Natural killer cell treated with Interleukin-12 subunit alpha and Interleukin-12 subunit beta and Interleukin-15 and Interleukin-18, amount 100 ng/mL, for 72 hours (primary cell): Measurements from ENCODE around the gene PRSS12. TPM values are rescaled to one million over a fixed set of nuclear protein-coding genes. Genes with fewer than 3 reads are reported as not detected.

Experiments used
- ATAC-seq, 2 donors: fragments of 150-1000 bp; cut with Tn5 transposase in 1 of 2; sonication (Bioruptor Pico), chemical (Tn5 transposase) in 1 of 2; 2 replicates each; pipeline ENCODE4 v1.10.0; 2021
- DNase-seq: peaks from one replicate; pipeline ENCODE4 v3.0.0; 2022; ENCODE audit warnings: low spot score
- H3K27ac Mint-ChIP-seq, 2 donors: 1 replicate in 1 of 2; 2 replicates in 1 of 2; pipeline ENCODE4 v1.8.0; 2022; ENCODE audit warnings: mixed read lengths in 2 of 2, mild to moderate bottlenecking in 1 of 2, moderate library complexity in 1 of 2
- H3K27me3 Mint-ChIP-seq, 2 donors: 1 replicate in 1 of 2; 2 replicates in 1 of 2; pipeline ENCODE4 v1.8.0; 2022; ENCODE audit warnings: mixed read lengths in 2 of 2
- H3K36me3 Mint-ChIP-seq: one replicate; pipeline ENCODE4 v1.8.0; 2022; ENCODE audit warnings: mixed read lengths
- H3K4me1 Mint-ChIP-seq, 2 donors: 1 replicate in 1 of 2; 2 replicates in 1 of 2; pipeline ENCODE4 v1.8.0; 2022; ENCODE audit warnings: low read depth in 2 of 2, mixed read lengths in 2 of 2, mild to moderate bottlenecking in 1 of 2
- H3K4me3 Mint-ChIP-seq: one replicate; pipeline ENCODE4 v1.8.0; 2022; ENCODE audit warnings: mixed read lengths
- H3K9me3 Mint-ChIP-seq: 2 replicates; pipeline ENCODE4 v1.8.0; 2022; ENCODE audit warnings: mixed read lengths
- total RNA-seq, 2 donors: library from RNA; stranded (reverse); gene quantifications; one replicate each; pipeline ENCODE4 v1.2.3, GENCODE V29; 2022

PRSS12 gene
- total RNA-seq, 2 donors from 2014 or later = not detected

DNA sequence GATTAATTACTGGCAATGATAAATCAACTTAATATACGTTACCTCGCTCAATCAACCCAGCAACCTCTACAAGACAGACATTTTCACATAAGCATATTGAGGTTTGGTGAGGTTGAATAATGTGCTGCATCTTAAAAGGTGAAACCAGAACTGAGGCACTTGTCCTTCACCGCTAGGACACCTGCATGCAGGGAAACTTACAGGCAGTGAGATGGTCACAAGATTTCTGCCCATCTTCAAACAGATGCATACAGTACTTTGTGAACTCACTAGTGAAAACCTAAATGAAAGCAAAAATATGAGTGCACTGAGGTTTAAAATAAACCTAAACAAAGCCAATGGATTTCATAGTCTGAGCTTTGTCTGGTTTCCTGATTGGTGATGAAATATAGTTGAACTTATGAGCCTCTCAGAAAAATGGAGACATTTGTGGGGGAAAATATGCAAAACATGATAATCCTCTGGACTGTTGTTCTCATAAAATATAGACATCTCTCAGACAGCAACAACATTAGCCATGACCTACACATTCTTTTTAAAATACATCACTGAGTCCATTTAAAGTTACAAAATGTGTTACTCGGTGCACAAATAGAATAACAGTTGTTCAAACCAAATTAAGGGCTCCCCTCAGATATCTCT lies 20.9 kb upstream of the PRSS12 start:
- Mint-ChIP-seq H3K27ac (no peak overlapping the region), H3K4me1 (no peaks in the 10 kb centered on the region), H3K9me3 (no peaks in the 10 kb centered on the region), H3K4me3 (no peak overlapping the region), H3K36me3 (no peaks in the 10 kb centered on the region), H3K27me3 (peaks cover 0 to 6% of the 10 kb centered on the region in 2 donors)
- no peak for DNase-seq
- ATAC-seq = no peak

DNA sequence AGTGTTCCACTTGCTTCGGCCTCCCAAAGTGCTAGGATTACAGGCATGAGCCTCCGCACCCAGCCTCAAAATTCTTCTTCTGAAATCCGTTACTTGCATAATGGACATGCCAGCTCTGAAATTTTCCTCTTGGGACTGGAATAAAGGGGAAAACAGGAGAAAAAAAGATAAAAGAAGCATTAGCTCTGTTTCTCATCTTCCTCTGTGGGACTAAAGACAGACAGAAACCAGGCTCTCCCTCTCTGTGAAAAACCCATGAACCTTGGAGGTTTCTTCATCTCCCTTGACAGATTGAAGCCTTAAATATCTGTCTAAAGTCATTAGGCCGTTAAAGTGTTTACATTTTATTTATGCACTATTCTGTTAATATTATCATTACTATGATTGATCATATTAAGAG lies 19.4 kb upstream of the PRSS12 start:
- Mint-ChIP-seq H3K4me3 (no peak overlapping the region), H3K36me3 (no peaks in the 10 kb centered on the region), H3K4me1 (no peaks in the 10 kb centered on the region), H3K27me3 (peaks cover 0 to 6% of the 10 kb centered on the region in 2 donors), H3K27ac (no peak overlapping the region), H3K9me3 (no peaks in the 10 kb centered on the region)
- DNase-seq (no peak), ATAC-seq (no peak)

DNA sequence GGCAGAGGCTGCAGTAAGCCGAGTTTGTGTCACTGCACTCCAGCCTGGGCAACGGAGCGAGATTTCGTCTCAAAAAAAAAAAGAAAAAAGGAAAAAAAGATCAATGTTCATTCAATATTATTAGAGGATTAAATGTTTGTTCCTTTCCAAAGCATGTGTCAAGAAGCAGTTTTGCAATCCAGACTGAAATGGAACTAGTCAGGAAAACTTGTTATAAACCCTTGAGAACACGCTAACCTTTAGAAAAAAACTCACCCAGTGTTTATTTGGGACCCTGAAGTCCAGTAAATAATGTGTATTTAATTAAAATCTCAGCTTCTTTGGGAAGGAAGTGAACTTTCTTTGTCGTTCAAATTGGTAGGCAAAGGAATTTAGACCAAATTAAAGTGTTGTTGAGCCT lies 16.4 kb upstream of the PRSS12 start:
- H3K4me1 Mint-ChIP-seq = no peaks in the 10 kb centered on the region
- no peak overlapping the region for H3K27ac Mint-ChIP-seq
- H3K27me3 Mint-ChIP-seq = no peaks in the 10 kb centered on the region
- ATAC-seq = no peak
- DNase-seq = no peak
- no peak overlapping the region for H3K4me3 Mint-ChIP-seq
- H3K9me3 Mint-ChIP-seq = no peaks in the 10 kb centered on the region
- no peaks in the 10 kb centered on the region for H3K36me3 Mint-ChIP-seq

DNA sequence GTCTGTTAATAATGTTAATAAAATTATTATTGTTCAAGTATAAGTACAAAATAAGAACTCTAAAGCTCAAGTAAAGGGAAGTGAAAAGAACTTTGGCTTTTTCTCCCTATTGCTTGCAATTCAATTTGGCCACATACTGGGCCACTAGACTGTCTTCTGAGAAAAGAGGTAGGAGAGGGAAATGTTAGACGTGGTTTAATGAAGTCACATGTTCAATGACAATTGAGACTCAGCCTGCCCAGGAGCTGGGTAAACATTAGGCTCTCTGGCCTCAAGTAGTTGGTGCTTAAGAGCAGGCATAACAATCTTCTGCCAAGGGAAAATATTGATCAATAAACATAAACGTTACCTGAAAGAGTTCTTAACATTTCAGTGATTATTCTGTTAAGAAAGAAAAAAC lies 15.1 kb upstream of the PRSS12 start:
- Mint-ChIP-seq H3K27ac (no peak overlapping the region), H3K4me3 (no peak overlapping the region), H3K9me3 (no peaks in the 10 kb centered on the region), H3K27me3 (no peaks in the 10 kb centered on the region), H3K4me1 (no peaks in the 10 kb centered on the region), H3K36me3 (no peaks in the 10 kb centered on the region)
- DNase-seq (no peak), ATAC-seq (no peak)

DNA sequence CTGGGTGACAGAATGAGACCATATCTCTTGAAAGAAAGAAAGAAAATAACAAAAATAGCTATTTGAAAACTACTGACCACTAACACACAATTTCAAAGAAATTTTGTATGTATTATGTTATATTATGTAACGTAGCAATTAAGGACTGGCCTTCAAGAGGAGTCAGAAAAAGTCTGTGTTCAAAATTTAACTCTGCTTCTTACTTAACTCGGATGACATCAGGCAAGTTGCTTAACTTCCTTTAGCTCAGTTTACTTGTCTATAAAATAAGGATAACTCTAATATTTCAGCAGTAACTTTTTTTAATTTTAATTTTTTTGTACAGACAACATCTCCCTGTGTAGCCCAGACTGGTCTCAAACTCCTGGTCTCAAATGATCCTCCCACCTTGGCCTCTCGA lies 14.6 kb upstream of the PRSS12 start:
- H3K27me3 Mint-ChIP-seq = no peaks in the 10 kb centered on the region
- H3K27ac Mint-ChIP-seq = no peak overlapping the region
- no peaks in the 10 kb centered on the region for H3K9me3 Mint-ChIP-seq
- H3K36me3 Mint-ChIP-seq = no peaks in the 10 kb centered on the region
- DNase-seq = no peak
- ATAC-seq = no peak
- no peak overlapping the region for H3K4me3 Mint-ChIP-seq
- no peaks in the 10 kb centered on the region for H3K4me1 Mint-ChIP-seq

DNA sequence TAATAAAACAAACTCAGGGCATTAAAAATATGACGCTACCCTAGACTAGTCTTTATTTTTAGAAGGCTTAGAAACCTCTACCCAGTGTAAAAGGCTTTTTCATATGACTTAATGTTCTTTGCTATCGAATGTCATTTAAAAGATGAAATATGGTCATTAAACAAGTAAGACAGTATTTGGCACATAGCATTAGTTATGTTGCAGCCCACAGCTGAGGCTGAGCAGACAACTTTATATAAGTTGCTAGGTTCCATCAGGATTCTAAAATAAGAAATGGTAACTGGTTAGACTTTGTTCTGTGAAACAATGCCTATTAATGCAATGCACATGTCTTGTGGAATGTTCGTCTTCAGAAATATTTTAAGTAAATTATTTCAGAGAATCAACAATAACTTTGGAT lies 10.4 kb upstream of the PRSS12 start:
- Mint-ChIP-seq H3K4me1 (no peaks in the 10 kb centered on the region), H3K27ac (no peak overlapping the region)
- no peak for ATAC-seq

DNA sequence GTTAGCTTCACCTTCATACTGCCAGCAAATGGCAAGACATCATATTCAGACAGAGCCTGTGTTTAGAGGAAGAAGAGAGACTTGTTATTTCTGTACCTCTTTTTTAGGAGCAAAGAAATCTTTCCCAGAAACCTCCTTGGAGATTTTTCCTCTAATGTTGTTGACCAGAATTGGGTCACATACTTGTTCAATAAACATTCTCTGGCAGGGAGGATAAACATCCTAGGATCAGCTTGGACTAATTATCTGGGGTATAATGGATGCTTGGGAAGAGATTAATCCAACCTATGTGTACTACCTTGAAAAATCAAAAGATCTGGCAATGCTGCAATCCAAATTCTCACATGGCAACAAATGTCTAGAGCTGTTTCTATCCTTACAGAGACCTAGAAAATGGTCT lies 8.4 kb upstream of the PRSS12 start:
- H3K36me3 Mint-ChIP-seq = no peaks in the 10 kb centered on the region
- H3K9me3 Mint-ChIP-seq = no peaks in the 10 kb centered on the region
- no peaks in the 10 kb centered on the region for H3K4me1 Mint-ChIP-seq
- DNase-seq (no peak), ATAC-seq (no peak)
- no peak overlapping the region for H3K4me3 Mint-ChIP-seq
- peaks cover 7 to 23% of the 10 kb centered on the region in 2 donors for H3K27me3 Mint-ChIP-seq
- H3K27ac Mint-ChIP-seq = no peak overlapping the region

More for the DNA sequence above, 10.4 kb upstream of the PRSS12 start:
- DNase-seq = no peak
- Mint-ChIP-seq H3K27me3 (peaks cover 3 to 7% of the 10 kb centered on the region in 2 donors), H3K4me3 (no peak overlapping the region), H3K36me3 (no peaks in the 10 kb centered on the region), H3K9me3 (no peaks in the 10 kb centered on the region)

DNA sequence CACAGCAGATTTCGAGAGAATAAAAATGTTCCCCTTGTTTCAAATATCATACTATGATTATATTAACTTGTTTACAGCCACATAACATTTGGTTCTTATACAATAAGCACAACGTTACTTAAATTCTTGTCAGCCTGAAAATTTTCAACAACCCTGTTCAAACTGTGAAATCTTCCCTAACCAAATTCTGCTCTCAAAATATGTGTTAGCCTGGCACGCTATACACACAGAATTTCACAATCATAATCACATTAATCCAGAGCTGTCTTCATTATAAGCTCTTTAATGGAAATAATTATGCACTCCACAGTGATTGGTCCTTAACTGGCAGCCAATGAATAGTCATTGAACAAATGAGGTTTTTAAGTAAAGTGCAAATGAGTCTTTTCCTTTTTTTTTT lies 7.3 kb upstream of the PRSS12 start:
- H3K27me3 Mint-ChIP-seq = peaks cover 17 to 29% of the 10 kb centered on the region in 2 donors

DNA sequence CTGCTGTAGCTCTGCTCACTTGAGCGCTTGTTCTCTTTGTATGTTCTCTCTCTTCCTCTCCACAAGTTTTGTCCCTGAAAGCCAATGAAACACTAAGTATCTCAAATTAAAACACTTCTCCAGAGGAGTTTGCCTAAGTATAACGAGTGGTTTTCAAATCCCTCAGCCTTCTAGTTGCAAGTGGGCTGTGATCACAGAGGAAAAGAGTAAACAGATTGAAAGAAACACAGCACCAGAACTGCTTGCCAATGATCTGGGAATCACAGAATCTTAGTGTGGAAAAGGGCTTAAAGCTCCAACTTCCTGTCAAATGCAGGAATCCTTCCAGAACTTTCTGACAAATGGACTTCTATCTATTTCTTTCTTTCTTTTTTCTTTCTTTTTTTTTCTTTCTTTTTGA lies 4.8 kb upstream of the PRSS12 start:
- Mint-ChIP-seq H3K27ac (no peak overlapping the region), H3K36me3 (peaks cover 6% of the 10 kb centered on the region), H3K9me3 (no peaks in the 10 kb centered on the region), H3K4me3 (no peak overlapping the region), H3K4me1 (peaks cover 6% of the 10 kb centered on the region in 2 donors), H3K27me3 (peaks cover 27 to 47% of the 10 kb centered on the region in 2 donors)
- DNase-seq (no peak), ATAC-seq (no peak)

More for the DNA sequence above, 7.3 kb upstream of the PRSS12 start:
- no peak for ATAC-seq
- no peak for DNase-seq
- no peak overlapping the region for H3K27ac Mint-ChIP-seq
- H3K36me3 Mint-ChIP-seq = no peaks in the 10 kb centered on the region
- no peak overlapping the region for H3K4me3 Mint-ChIP-seq
- no peaks in the 10 kb centered on the region for H3K4me1 Mint-ChIP-seq
- H3K9me3 Mint-ChIP-seq = no peaks in the 10 kb centered on the region

DNA sequence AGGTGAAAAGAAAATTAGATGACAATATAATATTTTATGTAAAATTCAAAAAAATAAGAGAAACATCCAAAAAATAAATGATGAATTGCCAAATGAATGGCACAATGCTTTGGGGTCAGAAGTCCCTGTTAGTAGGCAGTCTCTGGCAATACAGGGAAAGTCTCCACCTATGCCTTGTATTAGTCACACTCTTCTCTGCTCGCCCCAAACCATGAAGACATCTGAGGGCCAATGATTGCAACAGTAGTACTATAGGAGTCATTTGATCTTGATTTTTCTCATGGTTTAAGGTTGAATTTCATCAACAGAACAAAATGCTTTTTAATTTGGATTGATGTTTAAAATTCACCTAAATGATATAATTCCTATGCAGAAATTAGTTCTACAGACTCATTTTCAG lies 3.9 kb upstream of the PRSS12 start:
- Mint-ChIP-seq H3K9me3 (no peaks in the 10 kb centered on the region), H3K27ac (no peak overlapping the region), H3K4me3 (no peak overlapping the region), H3K27me3 (peaks cover 30 to 50% of the 10 kb centered on the region in 2 donors), H3K4me1 (peaks cover 6 to 8% of the 10 kb centered on the region in 2 donors), H3K36me3 (peaks cover 8% of the 10 kb centered on the region)
- no peak for ATAC-seq
- DNase-seq = no peak

DNA sequence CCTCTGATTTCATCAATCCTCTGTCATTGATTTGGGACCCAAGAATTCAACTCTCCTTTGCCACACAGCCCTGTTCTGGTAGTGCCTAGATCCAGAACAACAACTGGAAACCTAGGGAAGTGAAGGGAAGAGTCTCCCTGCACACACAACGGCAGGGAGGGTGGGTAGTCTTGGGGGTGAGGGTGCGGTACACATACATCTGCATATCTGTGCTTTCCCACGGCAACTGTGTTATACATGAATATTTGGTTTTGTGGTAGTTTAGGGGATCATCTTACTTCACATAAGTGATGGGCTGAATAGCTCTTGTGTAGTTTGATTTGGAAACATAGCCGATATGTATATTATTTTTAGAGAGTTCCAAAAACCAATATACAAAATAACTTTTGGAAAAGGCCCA lies 3.3 kb upstream of the PRSS12 start:
- Mint-ChIP-seq H3K27me3 (peaks cover 33 to 56% of the 10 kb centered on the region in 2 donors), H3K9me3 (no peaks in the 10 kb centered on the region), H3K4me3 (no peak overlapping the region), H3K27ac (no peak overlapping the region), H3K36me3 (peaks cover 11% of the 10 kb centered on the region), H3K4me1 (peaks cover 6 to 10% of the 10 kb centered on the region in 2 donors)
- DNase-seq (no peak), ATAC-seq (no peak)

DNA sequence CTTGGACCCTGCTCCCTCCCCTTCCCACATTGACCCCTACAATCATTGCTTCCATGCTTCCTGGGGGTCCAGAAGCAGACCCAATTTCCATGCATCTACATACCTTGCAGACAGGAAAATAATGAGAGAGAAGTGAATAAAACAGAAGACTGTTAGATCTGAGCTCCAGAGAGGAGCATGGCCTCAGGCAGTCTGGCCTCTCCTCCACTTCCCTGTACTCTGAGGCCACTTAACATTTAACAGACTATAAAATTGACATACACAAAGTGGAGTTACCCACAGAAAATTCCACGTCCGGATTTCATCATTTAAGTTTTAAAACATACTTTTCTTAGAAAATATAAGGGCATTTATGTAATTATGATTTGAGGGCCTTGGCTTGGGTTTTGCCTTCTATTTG lies 2.1 kb upstream of the PRSS12 start:
- H3K36me3 Mint-ChIP-seq = peaks cover 11% of the 10 kb centered on the region
- no peak for DNase-seq
- no peak overlapping the region for H3K27ac Mint-ChIP-seq
- peaks cover 38 to 68% of the 10 kb centered on the region in 2 donors for H3K27me3 Mint-ChIP-seq
- no peak for ATAC-seq
- peaks cover 6 to 10% of the 10 kb centered on the region in 2 donors for H3K4me1 Mint-ChIP-seq
- no peaks in the 10 kb centered on the region for H3K9me3 Mint-ChIP-seq
- no peak overlapping the region for H3K4me3 Mint-ChIP-seq

DNA sequence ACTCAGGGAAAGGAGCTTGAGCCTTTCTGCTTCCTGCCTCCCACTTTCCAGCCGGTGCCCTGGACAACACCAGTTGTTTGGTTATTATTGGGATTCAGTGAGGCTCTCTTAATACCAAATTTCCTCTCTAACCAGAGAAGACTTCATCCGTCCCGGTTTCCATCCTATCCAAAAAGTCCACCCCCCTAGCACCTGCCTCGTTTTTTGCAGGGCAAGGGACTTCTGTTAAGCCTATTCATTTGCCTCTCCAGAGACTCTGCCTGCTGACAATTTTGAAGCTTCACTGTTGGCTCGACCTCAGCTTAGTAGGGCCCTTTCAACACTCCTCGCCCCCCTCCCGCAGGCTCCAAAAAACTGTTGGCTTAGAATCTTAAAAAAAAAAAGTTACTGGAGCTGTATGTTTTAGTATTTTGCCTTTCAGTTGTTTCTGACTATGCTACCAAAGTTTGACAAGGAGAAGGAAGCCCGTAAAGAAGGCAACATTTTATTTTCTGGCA lies 779 bp upstream of the PRSS12 start:
- no peak overlapping the region for H3K27ac Mint-ChIP-seq
- no peak for DNase-seq
- H3K9me3 Mint-ChIP-seq = no peaks in the 10 kb centered on the region
- peaks cover 6 to 10% of the 10 kb centered on the region in 2 donors for H3K4me1 Mint-ChIP-seq
- H3K4me3 Mint-ChIP-seq = peak overlapping the region; percentile 62
- peaks cover 40 to 69% of the 10 kb centered on the region in 2 donors for H3K27me3 Mint-ChIP-seq
- peaks cover 11% of the 10 kb centered on the region for H3K36me3 Mint-ChIP-seq
- no peak for ATAC-seq

DNA sequence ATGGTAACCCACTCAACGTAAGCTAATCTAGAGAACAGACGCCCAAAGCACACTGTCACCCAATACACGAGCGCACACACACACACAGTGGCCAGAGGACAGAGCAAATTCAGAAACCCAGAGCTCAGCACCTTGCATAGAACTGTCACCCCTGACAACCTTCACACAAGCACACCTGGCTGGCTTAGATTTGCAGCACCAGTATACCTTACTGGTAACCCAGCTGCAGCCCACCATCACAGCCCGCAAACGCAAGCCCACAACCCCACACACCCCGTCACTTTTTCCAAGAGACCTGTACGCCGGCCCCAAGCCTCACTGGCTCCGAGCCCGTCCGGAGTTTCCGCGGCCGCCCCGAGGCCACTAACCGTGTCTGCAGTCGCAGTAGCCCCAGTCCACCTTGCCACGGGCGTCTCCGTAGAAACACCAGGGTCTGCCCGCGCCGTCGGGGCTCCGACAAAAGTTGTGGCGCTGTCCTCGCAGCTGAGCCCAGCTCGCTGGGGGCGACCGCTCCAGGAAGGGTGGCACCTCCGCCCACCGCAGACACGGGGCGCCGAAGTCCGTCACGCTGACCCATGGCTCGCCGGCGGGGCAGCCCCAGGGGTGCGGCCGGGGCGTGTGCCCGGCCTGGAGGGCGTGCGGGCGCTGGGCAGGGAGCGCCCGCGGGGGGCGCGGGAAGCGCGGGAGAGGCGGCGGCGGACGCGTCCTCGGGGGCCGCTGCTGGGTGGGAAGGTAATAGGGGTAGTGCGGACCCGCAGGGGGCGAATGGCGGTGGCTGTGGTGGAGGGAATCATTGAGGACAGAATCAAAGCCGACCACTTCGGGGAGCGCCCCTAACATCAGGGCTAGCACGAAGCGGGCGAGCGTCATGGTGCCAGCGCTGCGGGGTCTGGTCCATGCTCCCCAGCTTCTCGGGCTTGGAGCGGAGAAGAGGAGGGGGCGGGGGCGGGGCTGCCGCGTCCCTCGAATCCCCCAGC lies 664 bp downstream of the PRSS12 start:
- DNase-seq (no peak), ATAC-seq (peak; percentile 33 to 46)
- no peak overlapping the region for H3K27ac Mint-ChIP-seq
- peaks cover 40 to 56% of the 10 kb centered on the region in 2 donors for H3K27me3 Mint-ChIP-seq
- H3K9me3 Mint-ChIP-seq = no peaks in the 10 kb centered on the region
- peaks cover 11% of the 10 kb centered on the region for H3K36me3 Mint-ChIP-seq
- peak overlapping the region; percentile 57 for H3K4me3 Mint-ChIP-seq
- H3K4me1 Mint-ChIP-seq = peaks cover 6 to 10% of the 10 kb centered on the region in 2 donors
